NCI-H82 treated with DMSO at 0.1 percent for 48 hours (cell line): ENCODE measurements around the gene EN2.

Experiments used
- DNase-seq: peaks from one replicate; lab custom pipeline; 2025; ENCODE audit not compliant: unreplicated experiment; lab: John Stamatoyannopoulos, UW

The EN2 gene

GRCh38 chr7:155463114-155463811, 5.3 kb downstream of the EN2 start:
- DNase-seq = no peak

DNA sequence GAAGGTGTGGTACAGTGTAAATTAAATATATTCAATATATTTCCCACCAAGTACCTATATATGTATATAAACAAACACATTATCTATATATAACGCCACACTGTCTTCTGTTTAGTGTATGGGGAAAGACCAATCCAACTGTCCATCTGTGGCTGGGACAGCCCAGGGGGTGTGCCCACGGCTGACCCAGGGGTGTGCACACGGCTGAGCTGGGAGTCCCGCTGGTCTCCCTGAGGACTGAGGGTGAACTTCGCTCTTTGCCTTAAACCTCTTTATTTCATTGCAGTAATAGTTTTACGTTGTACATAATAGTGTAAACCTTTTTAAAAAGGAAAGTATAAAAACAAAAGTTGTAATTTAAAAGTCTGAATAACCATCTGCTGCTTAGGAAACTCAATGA, 6.3 kb downstream of the EN2 start:
- no peak for DNase-seq

- DNase-seq = no peak
These were observed 7.2 kb downstream of the EN2 start for GRCh38 chr7:155464948-155465739.

- no peak for DNase-seq
These were observed 7.8 kb downstream of the EN2 start for GRCh38 chr7:155465761-155466141.

DNA sequence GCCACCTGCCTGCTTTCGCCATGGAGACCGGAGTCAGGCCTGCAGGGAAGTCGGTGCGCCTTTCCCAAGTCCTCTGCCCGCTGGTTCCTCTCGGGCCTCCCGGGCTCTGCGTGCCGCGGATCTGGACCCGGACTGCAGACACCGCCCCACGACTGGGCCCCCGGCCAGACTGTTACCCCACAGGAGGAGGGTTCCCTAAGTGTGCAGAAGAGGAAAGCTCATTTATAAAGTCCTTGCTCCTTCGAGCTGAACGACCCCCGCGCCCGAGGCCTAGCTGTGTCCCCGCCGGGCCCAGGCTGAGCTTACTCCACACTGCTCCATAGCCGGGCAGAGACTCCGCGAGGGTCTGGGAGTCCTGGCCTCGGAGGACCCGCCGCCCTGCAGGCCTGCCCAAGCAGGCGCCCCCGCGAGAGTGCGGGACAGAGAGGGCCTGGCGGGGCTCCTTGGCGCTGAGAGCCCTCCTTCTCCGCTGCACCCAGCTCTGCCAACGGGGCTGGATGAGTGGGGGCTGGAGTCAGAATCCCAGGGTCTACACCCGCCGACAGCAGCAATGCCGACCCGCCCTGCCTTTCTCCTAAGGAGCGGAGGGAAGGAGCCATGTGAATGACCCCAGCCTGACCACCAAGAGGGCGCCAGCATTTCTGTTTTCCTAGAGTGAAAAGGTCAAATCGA, 8.3 kb downstream of the EN2 start:
- DNase-seq = no peak

DNA sequence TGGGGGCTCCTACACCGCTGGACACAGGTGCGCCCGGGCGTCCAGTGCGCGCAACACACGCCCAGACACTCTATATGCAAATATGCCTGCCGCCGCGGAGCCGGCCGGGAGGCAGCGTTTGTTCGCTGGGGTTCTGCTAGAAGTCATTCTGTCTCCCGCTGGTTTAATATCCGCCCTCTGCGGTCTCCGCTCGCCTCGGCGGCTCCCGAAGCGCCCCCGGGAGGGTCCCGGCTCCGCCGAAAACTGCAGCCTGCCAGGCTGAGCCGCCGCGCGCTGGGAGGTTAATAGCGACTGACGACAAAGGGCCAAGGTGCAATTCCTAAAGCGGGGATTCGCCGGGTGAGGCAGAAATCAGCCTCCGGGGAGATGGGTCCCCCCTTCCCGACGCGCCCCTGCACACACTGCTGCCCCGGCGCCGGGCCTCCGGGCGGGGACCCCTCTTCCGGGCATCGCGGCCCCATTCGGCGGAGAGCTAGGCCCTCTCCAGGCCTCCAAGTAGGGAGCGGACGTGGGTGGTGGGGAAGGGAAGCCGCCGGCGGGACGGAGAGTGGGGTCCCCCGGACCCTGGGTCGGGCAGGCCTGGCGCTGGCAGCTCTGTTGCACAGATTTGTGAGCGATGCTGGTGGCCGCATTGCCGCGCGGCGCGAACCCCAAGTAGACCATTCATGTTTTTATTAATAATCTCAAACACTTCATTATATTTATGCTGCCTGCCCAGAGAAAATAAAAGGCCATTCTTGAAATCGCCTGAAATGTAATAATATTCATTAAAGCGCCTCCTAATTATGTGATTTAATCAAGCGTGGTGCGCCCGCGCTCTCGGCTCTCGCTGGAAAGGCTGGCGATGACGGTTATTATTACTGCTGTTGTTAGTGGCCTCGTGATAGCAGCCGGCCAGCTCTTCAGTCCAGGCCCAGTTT, 9.1 kb downstream of the EN2 start:
- DNase-seq = no peak

- no peak for DNase-seq
These were observed 10.2 kb downstream of the EN2 start for GRCh38 chr7:155467846-155468784.

GRCh38 chr7:155468785-155469148, 10.8 kb downstream of the EN2 start:
- DNase-seq = no peak

- DNase-seq = no peak
These were observed 11.6 kb downstream of the EN2 start for GRCh38 chr7:155469311-155470185.

GRCh38 chr7:155470186-155470487, 12.2 kb downstream of the EN2 start:
- no peak for DNase-seq

GRCh38 chr7:155470686-155471638, 13.0 kb downstream of the EN2 start:
- no peak for DNase-seq

- DNase-seq = no peak
These were observed 13.8 kb downstream of the EN2 start for GRCh38 chr7:155471718-155472117.

- no peak for DNase-seq
These were observed 19.5 kb downstream of the EN2 start for GRCh38 chr7:155477476-155477875.

GRCh38 chr7:155481764-155482163, 23.8 kb downstream of the EN2 start:
- DNase-seq = no peak

- no peak for DNase-seq
These were observed 24.7 kb downstream of the EN2 start for GRCh38 chr7:155482511-155483183.

DNA sequence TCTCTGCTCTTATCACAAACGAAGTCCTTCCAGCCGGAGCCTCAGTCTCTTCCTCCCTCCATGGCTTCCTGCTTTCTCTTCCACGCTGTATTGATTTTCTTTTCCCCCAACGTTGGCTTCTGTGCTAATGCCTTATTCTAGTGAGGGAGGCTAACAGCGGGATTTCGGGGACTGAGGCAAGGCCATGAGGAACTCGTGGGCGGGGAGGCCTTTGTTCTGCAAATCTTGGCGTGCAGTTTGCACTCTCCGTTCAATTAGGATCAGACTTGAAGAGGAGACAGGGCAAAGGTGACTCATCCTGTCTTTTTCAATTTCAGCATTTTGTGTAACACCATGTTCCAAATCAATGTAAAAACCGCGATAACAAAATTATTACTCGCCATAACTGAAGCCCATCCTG, 25.3 kb downstream of the EN2 start:
- DNase-seq = no peak

DNA sequence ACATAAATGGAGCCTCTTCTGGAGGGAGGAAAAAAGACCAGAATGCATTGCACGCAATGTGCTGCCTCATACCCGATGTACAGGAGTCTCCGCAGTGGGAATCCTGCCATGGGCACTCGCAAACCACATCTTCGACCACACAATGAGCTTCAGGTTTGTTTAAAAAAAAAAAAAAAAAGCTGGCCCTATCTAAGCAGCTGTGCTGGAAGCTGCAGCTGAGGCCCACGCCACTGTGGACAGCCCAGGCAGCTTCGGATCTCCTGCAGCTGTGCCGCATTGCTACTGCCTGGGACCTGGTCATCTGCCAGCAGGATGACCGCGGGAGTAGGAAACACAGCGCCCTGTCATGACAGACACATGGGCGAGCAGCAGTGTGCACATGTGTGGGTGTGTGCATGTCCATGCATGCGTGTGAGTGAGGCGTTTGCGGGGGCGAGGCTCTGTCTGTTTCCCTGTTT, 26.0 kb downstream of the EN2 start:
- DNase-seq = no peak
